Stimulated activated CD8-positive, alpha-beta memory T cell treated with anti-CD3 and anti-CD28 coated beads, Interleukin-15, amount 100 ng/mL, for 24 hours (primary cell): ENCODE results near the gene PLEKHG3.
"Not testable (repeated sequence)": the region's sequence is repeated elsewhere in the genome, so short reads cannot be mapped to it uniquely, and the experiment has no call there.

Experiments
- DNase-seq: peaks from one replicate; pipeline ENCODE4 v3.0.0-alpha.2; 2020; ENCODE audit warnings: low read depth

Gene PLEKHG3

GRCh38 chr14:64704143-64704742 is at the start of gene PLEKHG3:
Gene PLEKHG3 (plus strand): TSS chr14:64704424. CDS start chr14:64727632, 23,208 bp downstream.
- no peak for DNase-seq

- no peak for DNase-seq
These were observed 49.3 kb upstream of the PLEKHG3 start for GRCh38 chr14:64654901-64655300.

GRCh38 chr14:64656986-64657385 is 47.2 kb upstream of the PLEKHG3 start:
- no peak for DNase-seq

- DNase-seq, result no peak
These were observed 46.0 kb upstream of the PLEKHG3 start for GRCh38 chr14:64658201-64658600.

GRCh38 chr14:64658700-64659264 is 45.4 kb upstream of the PLEKHG3 start:
- DNase-seq, result not testable (repeated sequence)

- DNase-seq, result no peak
These were observed 44.9 kb upstream of the PLEKHG3 start for GRCh38 chr14:64659366-64659765.

- DNase-seq, result no peak
These were observed 41.0 kb upstream of the PLEKHG3 start for GRCh38 chr14:64663174-64663573.

- no peak for DNase-seq
These were observed 32.6 kb upstream of the PLEKHG3 start for GRCh38 chr14:64671591-64671990.

GRCh38 chr14:64673316-64673715 is 30.9 kb upstream of the PLEKHG3 start:
- DNase-seq, result no peak

- no peak for DNase-seq
These were observed 30.5 kb upstream of the PLEKHG3 start for GRCh38 chr14:64673748-64674147.

GRCh38 chr14:64674829-64675228 is 29.4 kb upstream of the PLEKHG3 start:
- DNase-seq, result no peak

GRCh38 chr14:64675312-64675711 is 28.9 kb upstream of the PLEKHG3 start:
- no peak for DNase-seq

GRCh38 chr14:64676410-64677008 is 27.7 kb upstream of the PLEKHG3 start:
- DNase-seq, result no peak

- no peak for DNase-seq
These were observed 24.1 kb upstream of the PLEKHG3 start for GRCh38 chr14:64680013-64680713.

- DNase-seq, result no peak
These were observed 23.5 kb upstream of the PLEKHG3 start for GRCh38 chr14:64680714-64681065.

GRCh38 chr14:64681796-64682710 is 22.2 kb upstream of the PLEKHG3 start:
- no peak for DNase-seq

GRCh38 chr14:64682843-64683242 is 21.4 kb upstream of the PLEKHG3 start:
- DNase-seq, result no peak

- no peak for DNase-seq
These were observed 21.0 kb upstream of the PLEKHG3 start for GRCh38 chr14:64683264-64683663.

- no peak for DNase-seq
These were observed 20.1 kb upstream of the PLEKHG3 start for GRCh38 chr14:64684091-64684490.

GRCh38 chr14:64685371-64686281 is 18.6 kb upstream of the PLEKHG3 start:
- DNase-seq, result no peak

- DNase-seq, result no peak
These were observed 18.0 kb upstream of the PLEKHG3 start for GRCh38 chr14:64686282-64686615.
